GM19023 (cell line): Measurements from ENCODE around the gene PHLDB2.

Source experiments
- ATAC-seq: cut with Tn5 transposase; IDR thresholded peaks from one replicate; pipeline ENCODE4 v1.9.1; 2021; ENCODE audit warnings: mild to moderate bottlenecking, moderate library complexity; ENCODE audit not compliant: unreplicated experiment

PHLDB2 gene

GRCh38 chr3:111848778-111849177 lies 10.3 kb upstream of the PHLDB2 start:
- no peak for ATAC-seq

GRCh38 chr3:111850537-111850936 lies 8.5 kb upstream of the PHLDB2 start:
- no peak for ATAC-seq

- ATAC-seq, result no peak
Observed at GRCh38 chr3:111851511-111851954, 7.5 kb upstream of the PHLDB2 start.

DNA sequence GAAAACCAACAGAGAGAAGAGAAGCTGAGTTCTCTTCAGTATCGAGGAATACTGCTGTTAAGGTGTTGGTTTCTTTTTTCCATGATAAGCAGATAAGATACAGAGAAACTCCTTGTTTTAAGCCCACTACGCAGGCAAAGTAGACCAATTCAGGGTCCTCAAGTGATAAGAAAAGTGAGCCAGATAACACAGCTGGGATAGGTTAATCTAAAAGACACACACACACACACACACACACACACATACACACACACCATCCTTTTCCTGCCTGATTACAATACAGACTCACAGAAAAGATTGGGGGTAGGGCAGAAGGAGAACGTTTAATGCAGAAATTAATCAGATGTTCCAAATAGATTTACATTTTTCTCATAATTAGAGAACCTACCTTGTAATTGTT lies 6.5 kb upstream of the PHLDB2 start:
- ATAC-seq, result no peak

DNA sequence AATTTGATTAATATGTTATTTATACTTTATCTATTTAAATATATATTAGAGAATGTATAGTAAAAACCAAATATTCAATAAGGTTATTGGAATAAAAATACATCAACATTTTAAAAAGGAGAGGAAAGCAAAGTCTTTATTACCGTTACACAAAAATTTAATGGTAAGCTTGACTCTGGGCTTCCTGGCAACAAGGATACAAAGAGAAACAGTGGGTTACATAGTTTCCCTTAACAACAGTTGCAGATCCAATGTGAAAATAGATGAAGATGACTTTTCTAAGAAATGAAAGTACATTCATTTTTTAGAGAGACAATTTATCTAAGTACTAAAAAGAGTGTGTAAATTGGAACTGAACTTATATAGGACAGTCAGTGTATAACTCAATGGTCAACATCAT lies 6.0 kb upstream of the PHLDB2 start:
- ATAC-seq, result no peak

DNA sequence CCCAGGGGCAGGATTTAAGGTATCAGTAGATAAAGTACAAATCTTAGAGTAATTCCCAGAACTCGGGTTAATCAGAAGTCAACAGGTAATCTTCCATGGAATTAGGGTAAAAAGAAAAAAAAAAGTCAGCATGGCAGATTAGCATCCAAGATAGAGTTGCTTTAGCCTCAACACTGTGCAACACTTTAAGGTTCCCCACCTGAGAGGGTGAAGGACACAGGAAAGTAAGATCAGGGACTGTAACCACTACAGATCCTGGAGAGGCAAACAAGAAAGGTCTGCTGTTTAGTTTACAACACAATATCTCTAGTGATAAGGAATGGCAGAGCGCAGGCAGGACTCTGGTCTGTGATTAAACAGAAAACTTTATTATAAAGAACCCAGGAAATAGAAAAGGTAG lies 4.1 kb upstream of the PHLDB2 start:
- ATAC-seq, result no peak

DNA sequence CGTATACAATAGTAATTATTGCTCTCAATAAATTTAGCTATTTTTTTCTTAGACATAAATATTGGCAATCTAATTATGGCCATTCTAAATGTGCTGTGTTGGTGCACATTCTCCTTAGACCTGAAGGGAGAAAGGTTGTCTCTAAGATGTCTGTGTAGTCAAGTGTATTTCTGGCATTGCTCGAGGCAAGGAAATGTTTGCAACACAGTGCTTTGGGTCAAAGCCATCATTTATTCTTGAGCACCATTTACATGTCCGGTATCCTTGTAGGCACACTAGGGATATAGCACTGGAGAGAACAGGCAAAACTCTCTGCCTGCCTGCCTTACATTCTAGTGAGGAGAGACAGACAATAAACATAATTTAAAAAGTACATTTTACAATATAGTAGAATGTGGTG lies 2.6 kb upstream of the PHLDB2 start:
- no peak for ATAC-seq

GRCh38 chr3:111857474-111857873 lies 1.6 kb upstream of the PHLDB2 start:
- ATAC-seq, result no peak

- ATAC-seq, result no peak
Observed at GRCh38 chr3:111858642-111859041, 423 bp upstream of the PHLDB2 start.

DNA sequence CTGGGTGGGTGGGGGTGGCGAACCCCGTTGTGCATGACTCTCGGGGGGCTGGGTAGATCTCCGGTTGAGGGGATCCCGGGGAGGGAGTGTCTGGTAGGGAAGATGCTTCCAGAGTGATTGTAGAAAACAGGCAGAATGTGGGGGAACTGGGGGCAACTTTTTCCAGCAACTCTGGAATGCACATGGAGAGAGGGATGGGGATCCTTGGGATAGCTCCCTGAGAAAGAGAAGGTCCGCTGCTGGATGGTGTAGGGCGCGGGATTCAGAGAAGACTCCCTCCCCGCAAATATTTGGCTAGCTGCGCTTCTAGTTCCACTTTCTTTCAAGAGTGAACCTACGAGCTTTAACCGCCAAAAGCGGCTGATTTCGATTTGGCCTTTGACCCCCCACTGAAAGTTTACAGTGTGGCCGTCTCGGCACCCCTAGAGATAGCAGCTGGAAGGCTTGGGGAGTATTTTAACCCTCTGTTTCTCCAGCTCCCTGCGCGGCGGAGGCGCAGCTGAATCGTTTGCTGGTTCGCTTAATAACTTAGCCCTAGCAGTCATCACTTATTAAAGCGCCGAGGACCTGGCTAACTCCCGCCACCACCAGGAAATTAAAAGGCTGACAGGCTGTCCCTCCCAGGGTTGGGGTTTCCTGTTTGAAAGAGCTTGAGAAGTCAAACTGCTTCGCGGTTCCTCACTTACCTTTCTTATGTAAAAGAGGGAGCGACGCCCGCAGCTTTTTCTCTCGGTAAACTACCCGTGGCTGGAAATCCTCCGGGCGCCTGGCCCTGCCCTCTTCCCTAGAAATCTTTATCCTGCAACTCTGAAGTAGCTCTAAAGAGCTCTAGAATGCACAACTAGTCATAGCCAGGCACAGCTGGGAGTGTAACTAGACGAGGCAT lies 1.2 kb downstream of the PHLDB2 start:
- ATAC-seq, result peak; percentile 81

DNA sequence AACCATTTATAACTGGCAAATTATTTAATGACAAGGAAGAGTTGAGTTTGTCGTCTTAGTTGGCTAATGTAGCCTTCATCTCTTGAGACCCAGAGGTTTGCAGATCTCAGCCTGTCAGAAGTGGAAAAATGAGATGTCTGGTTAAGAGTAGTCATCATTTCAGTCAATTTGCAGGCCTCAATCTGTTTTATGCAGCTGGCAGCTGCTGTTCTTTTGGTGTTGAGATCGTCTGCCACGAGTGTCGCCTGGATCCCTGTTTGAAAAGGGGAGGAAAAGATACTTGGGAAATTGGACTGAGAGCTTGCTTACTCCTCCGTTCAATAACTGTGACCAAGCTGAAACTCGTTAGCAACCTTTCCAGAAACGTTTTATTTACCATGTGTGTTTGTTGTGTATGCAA lies 2.3 kb downstream of the PHLDB2 start:
- ATAC-seq, result no peak

GRCh38 chr3:111862415-111862814 lies 3.4 kb downstream of the PHLDB2 start:
- no peak for ATAC-seq

GRCh38 chr3:111862974-111863373 lies 3.9 kb downstream of the PHLDB2 start:
- ATAC-seq, result no peak

DNA sequence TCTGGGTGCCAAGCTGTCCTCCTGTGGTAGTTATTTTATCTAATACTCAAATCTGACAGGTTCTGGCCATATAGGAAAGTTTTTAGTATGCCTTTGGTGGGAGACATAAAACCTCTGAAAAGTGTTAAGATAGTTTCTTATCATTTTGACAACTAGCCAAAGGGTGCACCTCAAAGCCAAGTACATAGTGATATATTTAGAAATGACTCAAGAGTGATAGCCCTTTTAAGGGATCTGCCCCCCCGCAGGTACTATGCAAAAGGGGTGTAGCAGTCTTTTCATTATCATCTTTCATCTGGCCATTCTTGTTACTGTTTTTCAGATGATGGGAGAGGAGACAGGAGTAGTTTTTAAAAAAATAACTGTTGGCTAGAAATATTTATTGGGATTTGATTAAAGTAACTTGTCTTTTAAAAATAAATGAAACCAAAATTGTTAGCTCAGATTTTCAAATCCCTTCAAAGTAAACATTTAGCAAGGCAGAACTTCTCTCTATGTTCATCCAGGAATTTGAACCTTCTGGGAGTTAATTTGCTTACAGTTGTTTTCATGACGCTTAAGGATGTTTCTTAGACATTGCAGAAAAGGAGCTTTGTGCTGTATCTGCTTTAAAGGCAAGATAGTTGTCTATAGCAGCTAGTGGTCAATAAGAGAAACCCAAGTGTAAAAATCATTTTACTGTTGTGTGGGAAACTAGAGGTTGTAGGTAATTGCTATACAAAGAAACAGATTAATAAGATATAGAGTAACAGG lies 5.1 kb downstream of the PHLDB2 start:
- ATAC-seq, result no peak

- ATAC-seq, result no peak
Observed at GRCh38 chr3:111864821-111865656, 6.0 kb downstream of the PHLDB2 start.

DNA sequence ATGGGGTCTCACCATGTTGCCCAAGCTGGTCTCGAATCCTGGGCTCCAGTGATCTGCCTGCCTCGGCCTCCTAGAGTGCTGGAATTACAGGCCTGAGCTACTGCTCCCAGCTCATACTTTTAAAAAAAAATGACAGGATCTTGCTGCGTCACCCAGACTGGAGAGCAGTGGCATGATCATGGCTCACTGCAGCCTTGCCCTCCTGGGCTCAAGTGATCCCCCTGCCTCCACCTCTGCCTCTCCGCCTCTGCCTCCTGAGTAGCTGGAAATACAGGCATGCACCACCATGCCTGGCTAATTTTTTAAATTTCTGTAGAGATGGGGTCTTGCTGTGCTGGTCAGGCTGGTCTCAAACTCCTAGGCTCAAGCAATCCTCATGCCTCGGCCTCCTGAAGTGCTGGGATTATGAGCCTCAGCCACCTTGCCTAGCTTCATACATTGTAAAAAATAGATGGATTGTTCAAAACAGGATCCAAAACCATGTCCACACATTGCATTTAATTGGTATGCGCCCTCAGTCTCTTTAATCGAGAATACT lies 8.9 kb downstream of the PHLDB2 start:
- no peak for ATAC-seq

- no peak for ATAC-seq
Observed at GRCh38 chr3:111870620-111871019, 11.6 kb downstream of the PHLDB2 start.

- ATAC-seq, result no peak
Observed at GRCh38 chr3:111871809-111872623, 13.0 kb downstream of the PHLDB2 start.

DNA sequence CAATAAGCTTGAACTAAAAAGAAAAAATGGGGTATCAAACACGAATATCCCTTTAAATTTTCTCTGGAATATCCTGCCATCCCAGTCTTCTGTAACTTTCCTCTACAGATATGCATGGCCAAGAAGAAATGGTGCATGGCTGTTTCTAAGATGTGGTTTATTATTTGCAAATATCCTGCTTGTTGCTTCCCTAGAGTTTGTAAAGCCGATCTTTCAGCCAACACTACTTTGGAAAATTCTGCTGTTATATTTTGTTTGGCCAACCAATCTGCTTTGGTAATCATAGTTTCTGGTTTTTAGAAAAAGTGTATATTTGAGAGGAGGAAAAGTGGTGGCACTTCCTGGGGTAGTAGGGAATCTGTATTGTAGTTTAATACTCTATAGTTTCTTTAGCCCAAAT lies 13.9 kb downstream of the PHLDB2 start:
- ATAC-seq, result no peak

- ATAC-seq, result no peak
Observed at GRCh38 chr3:111874177-111874820, 15.2 kb downstream of the PHLDB2 start.
